GM12801 (cell line): ENCODE results near the gene USP34.

Experiments used
- CTCF ChIP-seq: IDR thresholded peaks from one replicate; pipeline ENCODE4 v1.5.1; 2011; ENCODE audit warnings: control low read depth; ENCODE audit not compliant: insufficient read length; ENCODE audit errors: extremely low read depth

Gene USP34

GRCh38 chr2:61437170-61437569 lies 33.7 kb downstream of the USP34 start:
- no peak for TF ChIP-seq CTCF

- no peak for TF ChIP-seq CTCF
These were observed 34.8 kb downstream of the USP34 start for GRCh38 chr2:61436092-61436491.

GRCh38 chr2:61435291-61435690 lies 35.6 kb downstream of the USP34 start:
- no peak for TF ChIP-seq CTCF

- no peak for TF ChIP-seq CTCF
These were observed 36.6 kb downstream of the USP34 start for GRCh38 chr2:61434314-61434713.

- no peak for TF ChIP-seq CTCF
These were observed 37.3 kb downstream of the USP34 start for GRCh38 chr2:61433606-61434005.

GRCh38 chr2:61432990-61433389 lies 37.9 kb downstream of the USP34 start:
- no peak for TF ChIP-seq CTCF

GRCh38 chr2:61431345-61431744 lies 39.5 kb downstream of the USP34 start:
- no peak for TF ChIP-seq CTCF
